SK-N-MC (cell line): ENCODE data around the gene RAB30.

Experiments used
- DNase-seq: peaks from one replicate; pipeline ENCODE4 v3.0.0-alpha.2; 2011; ENCODE audit warnings: low read depth, low spot score
- H3K27ac ChIP-seq: fragments of 200-600 bp; sonication (generic); 2 replicates; pipeline ENCODE4 v1.5.1; 2016; ENCODE audit warnings: mixed run types
- H3K36me3 ChIP-seq: fragments of 200-600 bp; sonication (generic); 2 replicates; pipeline ENCODE4 v1.6.1; 2017; ENCODE audit warnings: antibody characterized with exemption, low read length, mixed read lengths; ENCODE audit not compliant: insufficient read depth
- H3K4me3 ChIP-seq: fragments of 200-600 bp; sonication (generic); 2 replicates; pipeline ENCODE4 v1.5.1; 2016
- H3K9ac ChIP-seq: fragments of 200-600 bp; sonication (generic); 2 replicates; pipeline ENCODE4 v1.8.0; 2017; ENCODE audit warnings: mixed run types, mixed read lengths; ENCODE audit not compliant: insufficient read length
- H3K9me3 ChIP-seq: fragments of 200-600 bp; sonication (generic); 2 replicates; pipeline ENCODE4 v1.6.1; 2017; ENCODE audit warnings: low read depth, mild to moderate bottlenecking, antibody characterized with exemption, low read length, moderate library complexity, mixed read lengths
- EZH2 ChIP-seq: fragments of 200-600 bp; sonication (generic); IDR thresholded peaks from one replicate; pipeline ENCODE4 v1.6.1; 2017; ENCODE audit warnings: antibody characterized with exemption
- FOXP2 ChIP-seq: optimal IDR thresholded peaks from 2 replicates; pipeline ENCODE3; 2011; ENCODE audit warnings: mild to moderate bottlenecking, moderate library complexity; ENCODE audit not compliant: insufficient read depth; ENCODE audit errors: extremely low read length, control extremely low read depth
- POLR2AphosphoS5 ChIP-seq: IDR thresholded peaks from 2 replicates; pipeline ENCODE4 v1.6.1; 2012; ENCODE audit warnings: mild to moderate bottlenecking, low read depth, low read length, borderline replicate concordance

Gene RAB30

GRCh38 chr11:83071567-83072349 lies at the start of gene RAB30:
Gene RAB30, minus strand, starts transcription at chr11:83071897. Its CDS starts 74,581 bp downstream, at chr11:82997316.
- Histone ChIP-seq H3K9ac (peak within 1 kb of the TSS; percentile 99), H3K27ac (peak within 1 kb of the TSS; percentile 92), H3K9me3 (no peaks in the 10 kb centered on the region), H3K4me3 (peak within 1 kb of the TSS; percentile 93), H3K36me3 (peaks cover 32% of the 10 kb centered on the region)
- TF ChIP-seq POLR2AphosphoS5 (peak; percentile 98), EZH2 (no peak), FOXP2 (peak; percentile 7)
- peak; percentile 98 for DNase-seq

- TF ChIP-seq EZH2 = no peak
- no peak for TF ChIP-seq POLR2AphosphoS5
- TF ChIP-seq FOXP2 = no peak
- Histone ChIP-seq H3K9ac (no peak overlapping the region), H3K27ac (no peak overlapping the region), H3K4me3 (no peak overlapping the region), H3K36me3 (no peaks in the 10 kb centered on the region), H3K9me3 (no peaks in the 10 kb centered on the region)
- no peak for DNase-seq
These were observed 48.6 kb upstream of the RAB30 start for GRCh38 chr11:83120327-83120726.

- Histone ChIP-seq H3K9me3 (no peaks in the 10 kb centered on the region), H3K4me3 (no peak overlapping the region), H3K27ac (no peak overlapping the region), H3K36me3 (no peaks in the 10 kb centered on the region), H3K9ac (no peak overlapping the region)
- TF ChIP-seq EZH2 = no peak
- no peak for DNase-seq
These were observed 47.5 kb upstream of the RAB30 start for GRCh38 chr11:83119216-83119615.

GRCh38 chr11:83118814-83119213 lies 47.1 kb upstream of the RAB30 start:
- DNase-seq = no peak
- no peak overlapping the region for H3K4me3 ChIP-seq
- no peak for TF ChIP-seq FOXP2
- TF ChIP-seq EZH2 = no peak
- no peak for TF ChIP-seq POLR2AphosphoS5
- no peaks in the 10 kb centered on the region for H3K9me3 ChIP-seq
- H3K27ac ChIP-seq = no peak overlapping the region
- H3K36me3 ChIP-seq = no peaks in the 10 kb centered on the region
- H3K9ac ChIP-seq = no peak overlapping the region

GRCh38 chr11:83116015-83116641 lies 44.4 kb upstream of the RAB30 start:
- TF ChIP-seq FOXP2 (no peak), EZH2 (no peak), POLR2AphosphoS5 (no peak)
- Histone ChIP-seq H3K4me3 (no peak overlapping the region), H3K36me3 (no peaks in the 10 kb centered on the region), H3K9ac (no peak overlapping the region), H3K9me3 (no peaks in the 10 kb centered on the region), H3K27ac (no peak overlapping the region)
- no peak for DNase-seq

- no peak overlapping the region for H3K4me3 ChIP-seq
- DNase-seq = no peak
- H3K36me3 ChIP-seq = no peaks in the 10 kb centered on the region
- H3K9ac ChIP-seq = no peak overlapping the region
- no peak for TF ChIP-seq EZH2
- TF ChIP-seq FOXP2 = no peak
- no peak for TF ChIP-seq POLR2AphosphoS5
- H3K9me3 ChIP-seq = no peaks in the 10 kb centered on the region
- H3K27ac ChIP-seq = no peak overlapping the region
These were observed 43.9 kb upstream of the RAB30 start for GRCh38 chr11:83115551-83115950.

- no peak overlapping the region for H3K27ac ChIP-seq
- no peak for DNase-seq
- H3K36me3 ChIP-seq = no peaks in the 10 kb centered on the region
- H3K9ac ChIP-seq = no peak overlapping the region
- TF ChIP-seq FOXP2 (no peak), POLR2AphosphoS5 (no peak), EZH2 (no peak)
- no peaks in the 10 kb centered on the region for H3K9me3 ChIP-seq
- no peak overlapping the region for H3K4me3 ChIP-seq
These were observed 43.3 kb upstream of the RAB30 start for GRCh38 chr11:83115026-83115425.

- no peak for DNase-seq
These were observed 41.2 kb upstream of the RAB30 start for GRCh38 chr11:83112886-83113285.

More at GRCh38 chr11:83112886-83113285, 41.2 kb upstream of the RAB30 start:
- TF ChIP-seq POLR2AphosphoS5 (no peak), FOXP2 (no peak), EZH2 (no peak)
- H3K36me3 ChIP-seq = no peaks in the 10 kb centered on the region
- no peak overlapping the region for H3K9ac ChIP-seq
- no peak overlapping the region for H3K27ac ChIP-seq
- H3K4me3 ChIP-seq = no peak overlapping the region
- no peaks in the 10 kb centered on the region for H3K9me3 ChIP-seq
